Lung (tissue), 12 donors: ENCODE measurements around the gene ATOX1. TPM values are rescaled to one million over a fixed set of nuclear protein-coding genes. Genes with fewer than 3 reads are reported as not detected.

Experiments
- ATAC-seq: fragments of 200-7000 bp; cut with Tn5 transposase; one replicate; pipeline ENCODE4 v1.9.1; 2020; ENCODE audit warnings: moderate number of reproducible peaks; ENCODE audit not compliant: insufficient read depth, low FRiP score
- DNase-seq, 3 donors: peaks; one replicate each; pipeline ENCODE4 v3.0.0-alpha.2; 2013 to 2017
- H3K27ac ChIP-seq, 2 donors: one replicate each; pipeline ENCODE4 v1.5.1; 2013; ENCODE audit warnings: mild to moderate bottlenecking in 2 of 2, moderate library complexity in 2 of 2, control low read depth in 1 of 2, inconsistent platforms in 1 of 2, low read depth in 1 of 2, low read length in 1 of 2
- H3K27me3 ChIP-seq, 3 donors: one replicate each; pipeline ENCODE4 v1.5.1; 2013; ENCODE audit warnings: low read length in 2 of 3; ENCODE audit not compliant: control insufficient read depth in 3 of 3, insufficient read depth in 3 of 3
- H3K36me3 ChIP-seq, 4 donors: one replicate each; pipeline ENCODE4 v1.5.1; 2013; ENCODE audit warnings: low read length in 4 of 4, mild to moderate bottlenecking in 1 of 4, moderate library complexity in 1 of 4; ENCODE audit not compliant: control insufficient read depth in 4 of 4, insufficient read depth in 4 of 4
- H3K4me1 ChIP-seq, 5 donors: one replicate each; pipeline ENCODE4 v1.5.1; 2013; ENCODE audit warnings: low read length in 5 of 5, mild to moderate bottlenecking in 2 of 5, moderate library complexity in 1 of 5; ENCODE audit not compliant: control insufficient read depth in 5 of 5, insufficient read depth in 5 of 5
- H3K4me3 ChIP-seq: one replicate; pipeline ENCODE4 v1.5.1; 2013; ENCODE audit warnings: mild to moderate bottlenecking, control low read depth, moderate library complexity
- H3K9ac ChIP-seq, 2 donors: one replicate each; pipeline ENCODE4 v1.5.1; 2013; ENCODE audit warnings: low read length in 2 of 2, control low read depth in 1 of 2; ENCODE audit not compliant: insufficient read depth in 1 of 2
- H3K9me3 ChIP-seq, 4 donors: one replicate each; pipeline ENCODE4 v1.5.1; 2013; ENCODE audit warnings: low read length in 3 of 4, mild to moderate bottlenecking in 1 of 4, moderate library complexity in 1 of 4; ENCODE audit not compliant: control insufficient read depth in 4 of 4, insufficient read depth in 3 of 4
- CTCF ChIP-seq: IDR thresholded peaks from 2 replicates; pipeline ENCODE4 v1.5.1; 2012; ENCODE audit warnings: mild to moderate bottlenecking; ENCODE audit errors: control extremely low read depth, extremely low read depth
- WGBS, 2 donors: extraction: QIAGEN DNeasy Blood & Tissue Kit; methylation state at CpG; one replicate each; pipeline ENCODE4 v1.1.7; 2013; 5-methylcytosine and 5-hydroxymethylcytosine counted together
- polyA plus RNA-seq, 2 donors: library from polyadenylated mRNA; stranded (reverse); fragments of 200-250 nt; gene quantifications; one replicate each; pipeline ENCODE4 v1.2.1, GENCODE V29; 2013
- total RNA-seq, 2 donors: library from RNA; depleted of rRNA in 1 of 2; stranded (reverse); fragments of >200 nt in 1 of 2; gene quantifications; one replicate each; pipeline ENCODE4 v1.2.1, GENCODE V29; 2014 to 2021
- donor health status: control.
- donor health status: control.
- donor health status: Bipolar disorder and iron deficiency.
- donor health status: healthy.
- donor health status: DM: yes; HTN: yes; CAD: no.

Gene ATOX1
- total and polyA plus RNA-seq, 4 donors, result 65.1 to 225 (median 121) TPM

- WGBS, 2 donors, result 0 to 1% methylated on average over 74 to 87 of the region's 87 CpGs
- Histone ChIP-seq H3K4me3 (peak overlapping the region; percentile 93), H3K4me1 (peaks cover 2 to 35% (median 14%) of the 10 kb centered on the region in 5 donors), H3K9me3 (no peaks in the 10 kb centered on the region), H3K36me3 (no peaks in the 10 kb centered on the region), H3K27ac (peak overlapping the region; percentile 91 to 97), H3K27me3 (no peaks in the 10 kb centered on the region), H3K9ac (peak overlapping the region; percentile 65 to 86)
- DNase-seq (peak in 2 of 3 donors; percentile 50 to 64), ATAC-seq (peak; percentile 1)
- TF ChIP-seq CTCF, result no peak
Measured at GRCh38 chr5:151772029-151772845, 13.8 kb upstream of the ATOX1 start.

- Histone ChIP-seq H3K9ac (peak within 1 kb of the TSS; percentile 65 to 86), H3K36me3 (no peaks in the 10 kb centered on the region), H3K4me1 (peaks cover 2 to 35% (median 12%) of the 10 kb centered on the region in 5 donors), H3K9me3 (no peaks in the 10 kb centered on the region), H3K4me3 (peak within 1 kb of the TSS; percentile 93), H3K27ac (peak within 1 kb of the TSS; percentile 98 to 100), H3K27me3 (no peaks in the 10 kb centered on the region)
- peak; percentile 72 for TF ChIP-seq CTCF
- peak; percentile 90 for ATAC-seq
- DNase-seq, result peak; percentile 100
- whole genome bisulfite sequencing, 2 donors, result 0% methylated on average over 49 of the region's 49 CpGs
Measured at GRCh38 chr5:151771259-151772028, 13.0 kb upstream of the ATOX1 start, which contains the start of gene G3BP1. Gene G3BP1 (plus strand): TSS chr5:151771954. CDS start chr5:151786621, 14,667 bp downstream.

GRCh38 chr5:151770383-151771258 lies 12.2 kb upstream of the ATOX1 start:
- H3K4me3 ChIP-seq, result peak overlapping the region; percentile 49
- H3K36me3 ChIP-seq, result no peaks in the 10 kb centered on the region
- no peak for TF ChIP-seq CTCF
- no peaks in the 10 kb centered on the region for H3K27me3 ChIP-seq
- H3K27ac ChIP-seq, result peak overlapping the region; percentile 98 to 100
- DNase-seq (peak; percentile 87 to 93 (median 92)), ATAC-seq (peak; percentile 17)
- WGBS, 2 donors, result 6 to 9% methylated on average over 75 of the region's 75 CpGs
- H3K9me3 ChIP-seq, result no peaks in the 10 kb centered on the region
- peak overlapping the region; percentile 65 to 72 for H3K9ac ChIP-seq
- H3K4me1 ChIP-seq, result peaks cover 2 to 33% (median 12%) of the 10 kb centered on the region in 5 donors
